Keratinocyte (primary cell): ENCODE data around the gene NEK9.

Experiments used
- EZH2 ChIP-seq: IDR thresholded peaks from one replicate; pipeline ENCODE4 v1.6.1; 2012; ENCODE audit warnings: inconsistent platforms, mild to moderate bottlenecking, low read length, moderate library complexity
- TF ChIP-seq, protein P1 (sequence below), 3 experiments: IDR thresholded peaks in 1 of 3; conservative IDR thresholded peaks in 1 of 3; optimal IDR thresholded peaks in 1 of 3; 2 replicates in 2 of 3; 3 replicates in 1 of 3; pipeline versions ENCODE3 to v1.5.1; 2011; ENCODE audit warnings: low read length in 3 of 3, mild to moderate bottlenecking in 3 of 3, moderate library complexity in 2 of 3, control low read depth in 1 of 3, inconsistent platforms in 1 of 3; ENCODE audit not compliant: insufficient read depth in 2 of 3; ENCODE audit errors: extremely low read depth in 1 of 3

- TF ChIP-seq, protein P1, sequence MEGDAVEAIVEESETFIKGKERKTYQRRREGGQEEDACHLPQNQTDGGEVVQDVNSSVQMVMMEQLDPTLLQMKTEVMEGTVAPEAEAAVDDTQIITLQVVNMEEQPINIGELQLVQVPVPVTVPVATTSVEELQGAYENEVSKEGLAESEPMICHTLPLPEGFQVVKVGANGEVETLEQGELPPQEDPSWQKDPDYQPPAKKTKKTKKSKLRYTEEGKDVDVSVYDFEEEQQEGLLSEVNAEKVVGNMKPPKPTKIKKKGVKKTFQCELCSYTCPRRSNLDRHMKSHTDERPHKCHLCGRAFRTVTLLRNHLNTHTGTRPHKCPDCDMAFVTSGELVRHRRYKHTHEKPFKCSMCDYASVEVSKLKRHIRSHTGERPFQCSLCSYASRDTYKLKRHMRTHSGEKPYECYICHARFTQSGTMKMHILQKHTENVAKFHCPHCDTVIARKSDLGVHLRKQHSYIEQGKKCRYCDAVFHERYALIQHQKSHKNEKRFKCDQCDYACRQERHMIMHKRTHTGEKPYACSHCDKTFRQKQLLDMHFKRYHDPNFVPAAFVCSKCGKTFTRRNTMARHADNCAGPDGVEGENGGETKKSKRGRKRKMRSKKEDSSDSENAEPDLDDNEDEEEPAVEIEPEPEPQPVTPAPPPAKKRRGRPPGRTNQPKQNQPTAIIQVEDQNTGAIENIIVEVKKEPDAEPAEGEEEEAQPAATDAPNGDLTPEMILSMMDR (optimal IDR thresholded peaks at IDR 0.05 in 1 of 3, IDR thresholded peaks at IDR 0.05 in 1 of 3, conservative IDR thresholded peaks at IDR 0.05 in 1 of 3; ENCODE audit: extremely low read depth in 1 of 3, insufficient read depth in 2 of 3, low read length in 3 of 3): no peak
- no peak for TF ChIP-seq EZH2
Measured at GRCh38 chr14:75064205-75064567, 62.7 kb downstream of the NEK9 start.
